Loucy (cell line): Measurements from ENCODE around the gene EN2.

Experiments used
- H2AFZ ChIP-seq: fragments of 200-600 bp; sonication (generic); 2 replicates; pipeline ENCODE4 v1.6.0; 2016; ENCODE audit warnings: antibody characterized with exemption, mild to moderate bottlenecking, low read length, moderate library complexity
- H3F3A ChIP-seq: fragments of 200-600 bp; 2 replicates; pipeline ENCODE4 v1.6.0; 2016; ENCODE audit warnings: antibody characterized with exemption, low read depth, mild to moderate bottlenecking
- H3K27me3 ChIP-seq: fragments of 200-600 bp; sonication (generic); 2 replicates; pipeline ENCODE4 v1.6.1; 2014; ENCODE audit warnings: low read length, mild to moderate bottlenecking; ENCODE audit not compliant: insufficient read depth, poor library complexity, severe bottlenecking
- H3K36me3 ChIP-seq: fragments of 200-600 bp; sonication (generic); 2 replicates; pipeline ENCODE4 v1.6.1; 2016; ENCODE audit warnings: low read length; ENCODE audit not compliant: insufficient read depth
- H3K4me1 ChIP-seq: fragments of 200-600 bp; sonication (generic); 2 replicates; pipeline ENCODE4 v1.5.1; 2014; ENCODE audit warnings: low read length, mild to moderate bottlenecking; ENCODE audit not compliant: insufficient read depth, poor library complexity, severe bottlenecking
- H3K4me2 ChIP-seq: fragments of 200-600 bp; sonication (generic); 2 replicates; pipeline ENCODE4 v1.6.0; 2014; ENCODE audit warnings: antibody characterized with exemption, low read length, low read depth, mild to moderate bottlenecking; ENCODE audit not compliant: poor library complexity, severe bottlenecking
- H3K4me3 ChIP-seq: fragments of 200-600 bp; sonication (generic); 2 replicates; pipeline ENCODE4 v1.5.1; 2014; ENCODE audit warnings: low read length, mild to moderate bottlenecking, mixed read lengths; ENCODE audit not compliant: poor library complexity, severe bottlenecking
- H3K79me2 ChIP-seq: fragments of 200-600 bp; sonication (generic); 2 replicates; pipeline ENCODE4 v1.6.1; 2014; ENCODE audit warnings: low read length; ENCODE audit not compliant: insufficient read depth
- H3K9ac ChIP-seq: fragments of 200-600 bp; sonication (generic); 2 replicates; pipeline ENCODE4 v1.6.0; 2014; ENCODE audit warnings: mild to moderate bottlenecking, low read depth, low read length, moderate library complexity; ENCODE audit not compliant: poor library complexity, severe bottlenecking
- H3K9me2 ChIP-seq: fragments of 200-600 bp; sonication (generic); replicated peaks from 2 replicates; pipeline ENCODE4 v1.6.1; 2016; ENCODE audit warnings: low read depth, low read length, mixed read lengths
- H3K9me3 ChIP-seq: fragments of 200-600 bp; sonication (generic); 2 replicates; pipeline ENCODE4 v1.6.1; 2014; ENCODE audit warnings: mild to moderate bottlenecking, antibody characterized with exemption, low read length, low read depth; ENCODE audit not compliant: insufficient read depth
- H4K20me1 ChIP-seq: fragments of 200-600 bp; sonication (generic); 2 replicates; pipeline ENCODE4 v1.6.0; 2014; ENCODE audit warnings: antibody characterized with exemption, low read length, mild to moderate bottlenecking; ENCODE audit not compliant: insufficient read depth, poor library complexity, severe bottlenecking
- CTCF ChIP-seq: fragments of 200-600 bp; sonication (generic); conservative IDR thresholded peaks from 2 replicates; pipeline ENCODE4 v1.5.1; 2014; ENCODE audit warnings: mild to moderate bottlenecking, antibody characterized with exemption, low read length
- EZH2phosphoT487 ChIP-seq: fragments of 200-600 bp; IDR thresholded peaks from 2 replicates; pipeline ENCODE4 v1.6.1; 2018; ENCODE audit warnings: antibody characterized with exemption, mild to moderate bottlenecking, moderate library complexity, borderline replicate concordance

The EN2 gene

DNA sequence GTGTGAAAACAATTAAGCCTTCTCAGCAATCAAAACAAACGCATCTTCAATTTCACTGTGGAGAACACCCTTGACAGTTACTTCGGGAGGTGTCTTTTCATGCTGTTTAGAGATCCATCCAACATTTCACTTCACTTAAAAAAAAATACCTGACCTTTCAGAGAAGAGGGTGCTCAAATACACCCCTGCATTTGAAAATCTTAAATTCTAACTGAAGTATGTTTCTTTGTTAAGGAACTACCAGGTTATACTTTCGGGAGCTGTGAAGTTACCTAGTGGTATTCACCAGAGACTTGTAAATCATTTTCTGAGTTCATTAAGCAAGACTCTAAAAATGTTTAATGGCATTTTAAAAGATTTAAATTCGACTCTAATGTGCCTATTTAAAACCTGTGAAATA, 49.6 kb downstream of the EN2 start:
- Histone ChIP-seq H3K4me3 (no peak overlapping the region), H3K4me2 (no peak overlapping the region), H3K4me1 (no peaks in the 10 kb centered on the region), H3F3A (no peaks in the 10 kb centered on the region), H3K79me2 (no peaks in the 10 kb centered on the region), H2AFZ (no peak overlapping the region), H3K9me2 (no peaks in the 10 kb centered on the region), H4K20me1 (no peaks in the 10 kb centered on the region), H3K9me3 (no peaks in the 10 kb centered on the region), H3K9ac (no peak overlapping the region), H3K36me3 (no peaks in the 10 kb centered on the region), H3K27me3 (peaks cover 52% of the 10 kb centered on the region)
- TF ChIP-seq EZH2phosphoT487 (no peak), CTCF (no peak)

- Histone ChIP-seq H3K9me3 (no peaks in the 10 kb centered on the region), H3K9ac (no peak overlapping the region), H3K9me2 (no peaks in the 10 kb centered on the region), H3K4me3 (no peak overlapping the region), H4K20me1 (no peaks in the 10 kb centered on the region), H3K4me2 (no peak overlapping the region), H3K27me3 (peaks cover 42% of the 10 kb centered on the region), H2AFZ (no peak overlapping the region), H3K4me1 (no peaks in the 10 kb centered on the region), H3K36me3 (no peaks in the 10 kb centered on the region), H3K79me2 (no peaks in the 10 kb centered on the region), H3F3A (no peaks in the 10 kb centered on the region)
- TF ChIP-seq CTCF: no peak
- no peak for TF ChIP-seq EZH2phosphoT487
These were observed 50.7 kb downstream of the EN2 start for GRCh38 chr7:155508376-155509358.

GRCh38 chr7:155509359-155509724, 51.4 kb downstream of the EN2 start:
- Histone ChIP-seq H3K9ac (no peak overlapping the region), H3K9me3 (no peaks in the 10 kb centered on the region), H2AFZ (no peak overlapping the region), H3K9me2 (no peaks in the 10 kb centered on the region), H3K4me1 (no peaks in the 10 kb centered on the region), H3K36me3 (no peaks in the 10 kb centered on the region), H3K27me3 (peaks cover 36% of the 10 kb centered on the region), H3K4me2 (no peak overlapping the region), H3K4me3 (no peak overlapping the region), H3F3A (no peaks in the 10 kb centered on the region), H3K79me2 (no peaks in the 10 kb centered on the region), H4K20me1 (no peaks in the 10 kb centered on the region)
- TF ChIP-seq EZH2phosphoT487 (no peak), CTCF (no peak)
